Fibroblast of mammary gland (primary cell): Measurements from ENCODE around the gene GK2.

Experiments
- DNase-seq: peaks from one replicate; pipeline ENCODE4 v3.0.0-alpha.2; 2010; ENCODE audit warnings: low read depth
- H3K4me3 ChIP-seq: 2 replicates; pipeline ENCODE4 v1.5.1; 2011; ENCODE audit warnings: low read depth, mild to moderate bottlenecking, low read length, moderate library complexity; ENCODE audit not compliant: control insufficient read depth
- CTCF ChIP-seq: conservative IDR thresholded peaks from 2 replicates; pipeline ENCODE4 v1.5.1; 2011; ENCODE audit warnings: low read depth, low read length, inconsistent platforms; ENCODE audit not compliant: control insufficient read depth, insufficient read depth

The GK2 gene

DNA sequence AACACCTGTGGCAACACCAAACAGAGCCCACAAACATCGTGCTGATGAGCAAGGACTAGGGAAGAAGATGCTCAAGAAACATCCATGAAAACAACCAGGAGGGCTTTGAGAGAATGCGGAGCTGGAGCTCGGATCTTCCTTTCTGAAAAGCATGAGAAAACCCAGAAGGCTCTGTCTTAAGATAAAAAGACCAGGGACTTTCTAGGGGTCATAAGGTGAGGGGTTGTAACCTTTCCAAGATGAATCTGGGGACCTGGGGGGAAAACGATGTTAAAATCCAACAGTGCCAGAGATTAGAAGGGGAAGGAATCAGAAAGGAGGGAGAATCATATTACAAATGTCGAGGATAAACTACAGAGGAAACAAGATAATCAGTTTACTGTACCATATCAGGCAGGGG, 10.1 kb downstream of the GK2 start:
- H3K4me3 ChIP-seq: no peak overlapping the region
- no peak for DNase-seq
- no peak for TF ChIP-seq CTCF

DNA sequence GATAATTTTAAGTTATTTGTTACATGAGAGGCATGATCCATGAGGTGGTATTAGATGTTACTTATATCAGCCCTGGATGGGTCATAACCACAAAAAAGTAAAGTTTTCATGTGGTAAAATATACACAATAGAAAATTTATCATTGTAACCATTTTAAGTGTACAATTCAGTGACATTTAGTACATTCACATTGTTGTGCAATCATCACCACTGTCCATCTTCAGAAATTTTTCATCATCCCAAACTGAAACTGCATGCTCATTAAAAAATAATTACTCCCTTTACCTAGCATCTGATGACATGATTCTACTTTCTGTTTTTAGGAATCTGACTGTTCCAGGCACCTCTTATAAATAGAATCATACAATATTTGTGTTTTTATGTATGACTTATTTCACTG, 11.2 kb downstream of the GK2 start:
- DNase-seq: no peak
- TF ChIP-seq CTCF: no peak
- H3K4me3 ChIP-seq: no peak overlapping the region

GRCh38 chr4:79395841-79396240, 12.2 kb downstream of the GK2 start:
- H3K4me3 ChIP-seq: no peak overlapping the region
- no peak for TF ChIP-seq CTCF
- DNase-seq: no peak

GRCh38 chr4:79390890-79391289, 17.1 kb downstream of the GK2 start:
- no peak for TF ChIP-seq CTCF
- H3K4me3 ChIP-seq: no peak overlapping the region
- no peak for DNase-seq

- no peak for DNase-seq
- TF ChIP-seq CTCF: no peak
- no peak overlapping the region for H3K4me3 ChIP-seq
Observed at GRCh38 chr4:79385641-79386040, 22.4 kb downstream of the GK2 start.

DNA sequence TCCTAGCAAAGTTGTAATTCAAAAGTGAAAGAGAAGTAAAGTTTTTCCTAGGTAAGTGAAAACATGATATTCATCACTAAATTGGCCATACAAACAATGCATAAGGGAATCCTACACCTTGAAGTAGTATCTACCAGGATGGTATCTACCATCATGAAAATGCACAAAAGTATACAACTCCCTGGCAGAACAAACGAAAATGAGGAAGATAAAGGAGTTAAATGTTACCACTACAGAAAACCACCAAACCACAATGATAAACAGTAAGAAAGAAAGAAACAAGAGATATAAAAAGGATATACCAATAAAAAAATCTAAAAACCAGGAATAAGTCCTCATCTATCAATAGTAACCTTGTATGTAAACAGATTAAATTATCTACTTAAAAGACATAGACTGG, 26.9 kb downstream of the GK2 start:
- no peak overlapping the region for H3K4me3 ChIP-seq
- no peak for TF ChIP-seq CTCF
- no peak for DNase-seq

- no peak for DNase-seq
- H3K4me3 ChIP-seq: no peak overlapping the region
- no peak for TF ChIP-seq CTCF
Observed at GRCh38 chr4:79370026-79370425, 38.0 kb downstream of the GK2 start.
